ENCODE measurements around the gene FABP2.
"Not testable (repeated sequence)": the region's sequence is repeated elsewhere in the genome, so short reads cannot be mapped to it uniquely, and the experiment has no call there.

DNA sequence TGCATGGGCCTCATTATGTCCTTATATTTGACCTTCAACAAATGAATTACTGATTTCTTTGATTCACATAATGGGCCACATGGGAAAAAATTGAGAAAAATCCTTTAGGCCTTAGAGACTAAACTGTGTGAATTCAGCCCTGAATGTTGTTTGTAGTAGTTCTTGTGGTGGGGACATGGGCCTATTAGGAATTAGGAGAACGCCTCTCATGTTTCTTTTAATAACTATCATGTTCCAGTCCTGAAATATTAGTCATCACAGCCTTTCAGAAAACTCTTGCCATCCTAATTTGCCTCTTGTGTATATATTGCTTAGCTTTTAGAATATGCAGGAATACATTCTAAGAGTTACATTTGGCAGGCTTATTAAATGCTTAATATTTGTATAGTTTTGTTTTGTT is 34.1 kb upstream of the FABP2 start:
- TF ChIP-seq POLR2A, CTCF (IDR thresholded peaks at IDR 0.05): not testable (repeated sequence)

Measured in thyroid gland (tissue), 4 donors.